Choroid plexus epithelial cell (primary cell): Measurements from ENCODE around the gene NPFF.

Source experiments
- DNase-seq: peaks from one replicate; pipeline ENCODE4 v3.0.0-alpha.2; 2010; ENCODE audit warnings: low read depth
- H3K4me3 ChIP-seq: 2 replicates; pipeline ENCODE4 v1.5.1; 2011; ENCODE audit warnings: low read depth, mild to moderate bottlenecking, control low read depth, low read length, moderate library complexity
- CTCF ChIP-seq: conservative IDR thresholded peaks from 2 replicates; pipeline ENCODE4 v1.5.1; 2011; ENCODE audit warnings: low read depth, mild to moderate bottlenecking, control low read depth, inconsistent platforms, low read length, moderate library complexity

Gene NPFF

GRCh38 chr12:53480491-53481442 is 26.5 kb downstream of the NPFF start:
- TF ChIP-seq CTCF: no peak
- H3K4me3 ChIP-seq: no peak overlapping the region
- DNase-seq: no peak

- DNase-seq: no peak
- no peak for TF ChIP-seq CTCF
- H3K4me3 ChIP-seq: no peak overlapping the region
Observed at GRCh38 chr12:53479331-53479730, 28.0 kb downstream of the NPFF start.

- TF ChIP-seq CTCF: no peak
- no peak for DNase-seq
- H3K4me3 ChIP-seq: no peak overlapping the region
Observed at GRCh38 chr12:53478865-53479264, 28.4 kb downstream of the NPFF start.

- peak; percentile 48 for TF ChIP-seq CTCF
- no peak overlapping the region for H3K4me3 ChIP-seq
- DNase-seq: no peak
Observed at GRCh38 chr12:53476769-53477209, 30.5 kb downstream of the NPFF start.

- no peak for TF ChIP-seq CTCF
- no peak for DNase-seq
- H3K4me3 ChIP-seq: no peak overlapping the region
Observed at GRCh38 chr12:53474819-53475218, 32.5 kb downstream of the NPFF start.

- TF ChIP-seq CTCF: no peak
- no peak for DNase-seq
Observed at GRCh38 chr12:53474077-53474476, 33.2 kb downstream of the NPFF start.

More at GRCh38 chr12:53474077-53474476, 33.2 kb downstream of the NPFF start:
- H3K4me3 ChIP-seq: no peak overlapping the region
